IMR-90 (cell line): ENCODE results near the gene S1PR3. TPM values are rescaled to one million over a fixed set of nuclear protein-coding genes. Genes with fewer than 3 reads are reported as not detected.
A peak's percentile ranks its signal among the peaks of the same experiment; 100 is the strongest.

Source experiments
- ATAC-seq: fragments of 200-7000 bp; cut with Tn5 transposase; 2 replicates; pipeline ENCODE4 v1.9.1; 2020; ENCODE audit warnings: low read depth, mild to moderate bottlenecking, moderate library complexity
- BruUV-seq: library from RNA; stranded (reverse); fragments of 400-500 nt; replicated peaks from 2 replicates; lab custom pipeline; 2021; lab: Mats Ljungman, UMichigan
- CTCF ChIA-PET: fragments of 300-600 bp; formaldehyde crosslinking; extraction: SDS; loops from one replicate; lab custom pipeline; 2021; ENCODE audit warnings: antibody characterized with exemption; lab: Yijun Ruan, JAX
- POLR2A ChIA-PET: fragments of 300-600 bp; sonication (Branson Sonifier 250); formaldehyde crosslinking; loops from one replicate; lab custom pipeline; 2022; ENCODE audit warnings: antibody characterized with exemption; ENCODE audit not compliant: unreplicated experiment; lab: Charles Lee
- DNase-seq: peaks from one replicate; pipeline ENCODE4 v3.0.0; 2013
- H2AFZ ChIP-seq: replicated peaks from 2 replicates; pipeline ENCODE3; 2013; ENCODE audit warnings: low read length, mild to moderate bottlenecking; ENCODE audit not compliant: poor library complexity
- H2AK5ac ChIP-seq: 2 replicates; pipeline ENCODE4 v1.6.1; 2013; ENCODE audit warnings: low read depth, low read length, inconsistent platforms
- H2AK9ac ChIP-seq: replicated peaks from 2 replicates; pipeline ENCODE3; 2013; ENCODE audit warnings: mild to moderate bottlenecking, low read depth, low read length, moderate library complexity; ENCODE audit not compliant: poor library complexity
- H2BK120ac ChIP-seq: 2 replicates; pipeline ENCODE4 v1.6.1; 2013; ENCODE audit warnings: low read depth, low read length, inconsistent platforms
- H2BK15ac ChIP-seq: 3 replicates; pipeline ENCODE4 v1.6.1; 2013; ENCODE audit warnings: low read depth, low read length, inconsistent platforms
- H2BK20ac ChIP-seq: 2 replicates; pipeline ENCODE4 v1.6.1; 2013; ENCODE audit warnings: low read depth, mild to moderate bottlenecking, inconsistent platforms, low read length, moderate library complexity
- H2BK5ac ChIP-seq: 2 replicates; pipeline ENCODE4 v1.6.1; 2013; ENCODE audit warnings: mild to moderate bottlenecking, low read depth, low read length, inconsistent platforms; ENCODE audit not compliant: poor library complexity, severe bottlenecking
- H3K14ac ChIP-seq: replicated peaks from 2 replicates; pipeline ENCODE4 v1.6.1; 2013; ENCODE audit warnings: low read depth, low read length, inconsistent platforms
- H3K18ac ChIP-seq: 2 replicates; pipeline ENCODE4 v1.6.1; 2013; ENCODE audit warnings: low read depth, low read length, control low read depth
- H3K23ac ChIP-seq: 2 replicates; pipeline ENCODE4 v1.6.1; 2013; ENCODE audit warnings: low read depth, low read length, inconsistent platforms
- H3K27ac ChIP-seq: 2 replicates; pipeline ENCODE4 v1.5.1; 2013; ENCODE audit warnings: mild to moderate bottlenecking, control low read depth, low read length; ENCODE audit not compliant: insufficient read depth
- H3K27me3 ChIP-seq: 2 replicates; pipeline ENCODE4 v1.6.1; 2013; ENCODE audit warnings: low read length; ENCODE audit not compliant: control insufficient read depth, insufficient read depth
- H3K36me3 ChIP-seq: 2 replicates; pipeline ENCODE4 v1.6.1; 2013; ENCODE audit warnings: low read length, mixed read lengths; ENCODE audit not compliant: control insufficient read depth, insufficient read depth
- H3K4ac ChIP-seq: 2 replicates; pipeline ENCODE4 v1.6.1; 2013; ENCODE audit warnings: low read depth, low read length, inconsistent platforms
- H3K4me1 ChIP-seq: 2 replicates; pipeline ENCODE4 v1.6.1; 2013; ENCODE audit warnings: low read length, mixed read lengths; ENCODE audit not compliant: control insufficient read depth, insufficient read depth
- H3K4me2 ChIP-seq: 2 replicates; pipeline ENCODE4 v1.6.1; 2013; ENCODE audit warnings: low read depth, mild to moderate bottlenecking, control low read depth, low read length, moderate library complexity
- H3K4me3 ChIP-seq: 2 replicates; pipeline ENCODE4 v1.5.1; 2013; ENCODE audit warnings: low read depth, mild to moderate bottlenecking, control low read depth, low read length, moderate library complexity; ENCODE audit not compliant: insufficient read depth
- H3K56ac ChIP-seq: 2 replicates; pipeline ENCODE4 v1.6.1; 2013; ENCODE audit warnings: low read length, inconsistent platforms; ENCODE audit not compliant: insufficient read depth; ENCODE audit errors: extremely low read depth
- H3K79me1 ChIP-seq, 2 experiments: 2 replicates each; pipeline ENCODE4 v1.6.1; 2013; ENCODE audit warnings: low read length in 2 of 2, inconsistent platforms in 1 of 2, low read depth in 1 of 2
- H3K9ac ChIP-seq: 2 replicates; pipeline ENCODE4 v1.6.1; 2013; ENCODE audit warnings: low read depth, low read length, control low read depth
- H3K9me1 ChIP-seq: 2 replicates; pipeline ENCODE4 v1.6.1; 2013; ENCODE audit warnings: low read length, inconsistent platforms; ENCODE audit not compliant: insufficient read depth
- H3K9me3 ChIP-seq: 2 replicates; pipeline ENCODE4 v1.6.1; 2013; ENCODE audit warnings: low read length; ENCODE audit not compliant: control insufficient read depth, insufficient read depth
- H4K20me1 ChIP-seq: 2 replicates; pipeline ENCODE4 v1.6.1; 2013; ENCODE audit warnings: low read length, inconsistent platforms; ENCODE audit not compliant: insufficient read depth
- H4K5ac ChIP-seq: 2 replicates; pipeline ENCODE4 v1.6.1; 2013; ENCODE audit warnings: mild to moderate bottlenecking, low read depth, low read length, control low read depth
- H4K8ac ChIP-seq, 2 experiments: 2 replicates each; pipeline ENCODE4 v1.6.1; 2013; ENCODE audit warnings: low read depth in 2 of 2, low read length in 2 of 2, control low read depth in 1 of 2, inconsistent platforms in 1 of 2
- H4K91ac ChIP-seq: 2 replicates; pipeline ENCODE4 v1.6.1; 2013; ENCODE audit warnings: low read depth, low read length, inconsistent platforms; ENCODE audit not compliant: insufficient read depth
- BHLHE40 ChIP-seq: fragments of 150-350 bp; IDR thresholded peaks from 2 replicates; pipeline ENCODE4 v1.6.1; 2016; ENCODE audit warnings: mild to moderate bottlenecking, low read depth, low read length
- CHD1 ChIP-seq: IDR thresholded peaks from 2 replicates; pipeline ENCODE4 v1.6.1; 2012; ENCODE audit warnings: low read depth, low read length, improper control_type of control experiment
- FOS ChIP-seq: fragments of 150-350 bp; IDR thresholded peaks from 2 replicates; pipeline ENCODE4 v1.6.1; 2016; ENCODE audit warnings: low read depth, low read length
- MAFK ChIP-seq: IDR thresholded peaks from 2 replicates; pipeline ENCODE4 v1.6.1; 2012; ENCODE audit warnings: low read depth, low read length, improper control_type of control experiment
- MAZ ChIP-seq: IDR thresholded peaks from 2 replicates; pipeline ENCODE4 v1.6.1; 2012; ENCODE audit warnings: low read depth, mild to moderate bottlenecking, low read length, improper control_type of control experiment, moderate library complexity, borderline replicate concordance
- NFE2L2 ChIP-seq: fragments of 150-350 bp; IDR thresholded peaks from 2 replicates; pipeline ENCODE4 v1.6.1; 2016; ENCODE audit warnings: low read depth, mild to moderate bottlenecking, low read length
- POLR2A ChIP-seq: IDR thresholded peaks from 2 replicates; pipeline ENCODE4 v1.6.1; 2012; ENCODE audit warnings: mild to moderate bottlenecking, low read depth, low read length
- RCOR1 ChIP-seq: IDR thresholded peaks from 2 replicates; pipeline ENCODE4 v1.6.1; 2012; ENCODE audit warnings: mild to moderate bottlenecking, low read length, improper control_type of control experiment; ENCODE audit not compliant: insufficient replicate concordance
- SMC3 ChIP-seq: fragments of 150-350 bp; IDR thresholded peaks from 2 replicates; pipeline ENCODE4 v1.6.1; 2016; ENCODE audit warnings: low read depth, mild to moderate bottlenecking, antibody characterized with exemption, low read length, moderate library complexity
- WGBS, 2 experiments: methylation state at CpG; one replicate each; pipeline versions ENCODE4 v1.1.5 to v1.1.7; 2013; ENCODE audit warnings: missing lambda C conversion rate in 2 of 2; ENCODE audit not compliant: insufficient read length in 1 of 2; ENCODE audit errors: extremely low coverage in 2 of 2; 5-methylcytosine and 5-hydroxymethylcytosine counted together
- dilution Hi-C: fragments of 300-500 bp; cut with HindIII; formaldehyde crosslinking; loops from one replicate; pipeline ENCODE4 v1.14.3; 2018; ENCODE audit warnings: low sequenced_read_pairs; ENCODE audit not compliant: unreplicated experiment
- in situ Hi-C: fragments of 300-500 bp; cut with MboI; formaldehyde crosslinking; loops from 3 replicates; pipeline ENCODE4 v1.14.3; 2019; ENCODE audit warnings: low sequenced_read_pairs, inconsistent platforms, mixed read lengths
- intact Hi-C: fragments of 100-400 bp; cut with micrococcal nuclease; formaldehyde crosslinking; loops from 2 replicates; pipeline ENCODE4 v1.10.0; 2022
- polyA plus RNA-seq, 3 experiments: library from polyadenylated mRNA; depleted of rRNA; stranded (reverse); fragments of >200 nt; gene quantifications; 2 replicates each; pipeline ENCODE4 v1.2.3, GENCODE V29; 2012; ENCODE audit warnings: low replicate concordance in 1 of 3
- total RNA-seq: library from RNA; depleted of rRNA; stranded (reverse); fragments of >200 nt; gene quantifications from 2 replicates; pipeline ENCODE4 v1.2.3, GENCODE V29; 2012
- TF ChIP-seq, protein P1 (sequence below): fragments of 150-350 bp; IDR thresholded peaks from 2 replicates; pipeline ENCODE4 v1.6.1; 2016; ENCODE audit warnings: low read depth, mild to moderate bottlenecking, low read length, moderate library complexity, borderline replicate concordance

The S1PR3 gene
- total and polyA plus RNA-seq, 2 of the 4 experiments (the other 2 are of a cell fraction), result 28.4 to 28.7 TPM

DNA sequence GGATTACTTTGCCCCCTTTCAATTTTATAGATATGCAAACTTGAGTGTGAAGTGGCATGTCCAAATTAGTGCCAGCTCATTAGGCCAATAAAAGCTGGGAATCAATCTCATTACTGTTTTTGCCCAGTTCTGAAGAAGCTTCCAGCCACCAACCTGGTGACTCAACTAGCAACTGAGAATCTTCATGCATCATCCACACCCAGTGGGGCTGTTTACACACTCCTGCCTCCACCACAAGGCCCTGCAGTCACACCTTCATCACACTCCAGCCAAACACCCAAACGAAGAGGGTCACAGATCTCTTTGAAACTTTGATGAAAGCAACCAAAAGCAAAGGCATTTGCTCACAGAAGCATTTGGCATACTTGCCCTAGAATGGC is 41.3 kb upstream of the S1PR3 start:
- peak; percentile 33 for DNase-seq
- dilution Hi-C loops (no loop called here), intact Hi-C loops (loop anchor here (5.0 kb wide), 1 partner anchor 203 kb away; no protein-coding TSS in a partner anchor), in situ Hi-C loops (no loop called here)
- peak overlapping the region; percentile 68; the same call in 1 of the 2 replicates for H3K27ac ChIP-seq
- 0 out of 2 replicates have a peak overlapping the region, but pooled peaks have one; percentile 7 for H2AK5ac ChIP-seq
- H3K4me2 ChIP-seq, result peak overlapping the region; percentile 48
- H2BK5ac ChIP-seq, result no peak overlapping the region
- H3K18ac ChIP-seq, result peak overlapping the region; percentile 80
- H2AK9ac ChIP-seq, result no peak overlapping the region
- H3K9ac ChIP-seq, result peak overlapping the region; percentile 4; the same call in 1 of the 2 replicates
- H3K14ac ChIP-seq, result peak overlapping the region; percentile 70; the same call in 1 of the 2 replicates
- ChIA-PET POLR2A (no interaction called here), CTCF (interaction anchor here (0.9 kb wide), 1 partner anchor 366 kb away, joined by 3 read pairs; no protein-coding TSS in a partner anchor)
- no peak overlapping the region for H2AFZ ChIP-seq
- no peaks in the 10 kb centered on the region for H3K36me3 ChIP-seq
- peaks cover 23% of the 10 kb centered on the region for H3K9me1 ChIP-seq
- no peaks in the 10 kb centered on the region for H3K27me3 ChIP-seq
- no peak for TF ChIP-seq NFE2L2
- no peak for TF ChIP-seq FOS
- TF ChIP-seq BHLHE40, result no peak
- no peak for TF ChIP-seq CHD1
- no peak for TF ChIP-seq RCOR1
- TF ChIP-seq, protein P1, sequence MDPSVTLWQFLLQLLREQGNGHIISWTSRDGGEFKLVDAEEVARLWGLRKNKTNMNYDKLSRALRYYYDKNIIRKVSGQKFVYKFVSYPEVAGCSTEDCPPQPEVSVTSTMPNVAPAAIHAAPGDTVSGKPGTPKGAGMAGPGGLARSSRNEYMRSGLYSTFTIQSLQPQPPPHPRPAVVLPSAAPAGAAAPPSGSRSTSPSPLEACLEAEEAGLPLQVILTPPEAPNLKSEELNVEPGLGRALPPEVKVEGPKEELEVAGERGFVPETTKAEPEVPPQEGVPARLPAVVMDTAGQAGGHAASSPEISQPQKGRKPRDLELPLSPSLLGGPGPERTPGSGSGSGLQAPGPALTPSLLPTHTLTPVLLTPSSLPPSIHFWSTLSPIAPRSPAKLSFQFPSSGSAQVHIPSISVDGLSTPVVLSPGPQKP, result no peak
- no peak for TF ChIP-seq SMC3
- no peak for TF ChIP-seq MAFK
- TF ChIP-seq POLR2A, result no peak
- no peak for TF ChIP-seq MAZ
- H3K79me1 ChIP-seq, result no peaks in the 10 kb centered on the region
- peak overlapping the region; percentile 50 for H3K4ac ChIP-seq
- H4K20me1 ChIP-seq, result no peaks in the 10 kb centered on the region; the same call in 1 of the 2 replicates
- 20% methylated on average over 1 of the region's 1 CpG; no CpG with 5 or more reads in 1 of the 2 experiments for WGBS, 2 experiments
- ATAC-seq, result no peak
- no peak overlapping the region for H4K8ac ChIP-seq
- no peak overlapping the region for H4K91ac ChIP-seq
- peak overlapping the region; percentile 35 for H2BK20ac ChIP-seq
- H3K4me3 ChIP-seq, result no peak overlapping the region
- peaks cover 30% of the 10 kb centered on the region for H3K4me1 ChIP-seq
- H3K9me3 ChIP-seq, result 0 out of 2 replicates have a peak, but pooled peaks cover 2% of the 10 kb centered on the region
- peak overlapping the region; percentile 7; the same call in 1 of the 3 replicates for H2BK15ac ChIP-seq
- no TSS peak for BruUV-seq
- H3K56ac ChIP-seq, result no peak overlapping the region
- peak overlapping the region; percentile 76 for H4K5ac ChIP-seq
- H2BK120ac ChIP-seq, result peak overlapping the region; percentile 44
- peak overlapping the region; percentile 54; the same call in 1 of the 2 replicates for H3K23ac ChIP-seq
